Ovary (tissue), 9 donors: ENCODE measurements around the gene BICD2. TPM values are rescaled to one million over a fixed set of nuclear protein-coding genes. Genes with fewer than 3 reads are reported as not detected.
A peak's percentile ranks its signal among the peaks of the same experiment; 100 is the strongest.

ENCODE experiments used
- DNase-seq, 5 donors: peaks; one replicate each; pipeline ENCODE4 v3.0.0-alpha.2; 2019 to 2020
- H3K27ac ChIP-seq, 2 donors: fragments of 200-600 bp; one replicate each; pipeline versions ENCODE4 v1.5.1 to v1.8.0; 2019 to 2022
- H3K27me3 ChIP-seq: fragments of 200-600 bp; one replicate; pipeline ENCODE4 v1.8.0; 2022
- H3K36me3 ChIP-seq: fragments of 200-600 bp; sonication (generic); one replicate; pipeline ENCODE4 v1.5.1; 2019
- H3K4me1 ChIP-seq: one replicate; pipeline ENCODE4 v1.8.1; 2013; ENCODE audit warnings: mild to moderate bottlenecking, moderate library complexity; ENCODE audit not compliant: insufficient read depth
- H3K4me3 ChIP-seq: fragments of 200-600 bp; sonication (generic); one replicate; pipeline ENCODE4 v1.5.1; 2017
- H3K9me3 ChIP-seq, 2 donors: fragments of 200-600 bp in 1 of 2; sonication (generic) in 1 of 2; one replicate each; pipeline versions ENCODE4 v1.5.1 to v1.8.1; 2013 to 2019; ENCODE audit warnings: mild to moderate bottlenecking in 1 of 2, moderate library complexity in 1 of 2
- EP300 ChIP-seq: sonication (generic); formaldehyde crosslinking; IDR thresholded peaks from one replicate; pipeline ENCODE4 v1.6.1; 2017; ENCODE audit warnings: antibody characterized with exemption
- POLR2A ChIP-seq: fragments of 450-650 bp; IDR thresholded peaks from one replicate; pipeline ENCODE4 v1.6.1; 2017; ENCODE audit warnings: antibody characterized with exemption, mild to moderate bottlenecking, moderate library complexity
- WGBS, 3 donors: extraction: QIAGEN DNeasy Blood & Tissue Kit in 1 of 3; methylation state at CpG; one replicate each; pipeline versions ENCODE4 v1.1.5 to v1.1.7; 2013 to 2017; 5-methylcytosine and 5-hydroxymethylcytosine counted together
- intact Hi-C, 4 donors: fragments of 100-400 bp; cut with DNase I; formaldehyde crosslinking; loops; one replicate each; pipeline versions ENCODE4 v1.11.0 to v1.15.1; 2022 to 2023
- polyA plus RNA-seq, 2 donors: library from polyadenylated mRNA; stranded (reverse); fragments of 200-250 nt in 1 of 2; fragments of 350-450 nt in 1 of 2; fragmentation: Illumina TruSeq in 1 of 2; extraction: RNeasy Lipid Tissue Mini Kit (QIAGEN cat#74804) in 1 of 2; gene quantifications; one replicate each; pipeline ENCODE4 v1.2.3, GENCODE V29; 2013 to 2014
- total RNA-seq, 7 donors: library from RNA; depleted of rRNA in 2 of 7; stranded (reverse); fragments of >200 nt in 2 of 7; fragmentation: NEBNext Ultra II Directional in 3 of 7; extraction: Animal tissue kit (Norgen Biotek cat#: 25700) in 3 of 7; gene quantifications; one replicate each; pipeline versions ENCODE4 v1.1.0 to v1.2.4, GENCODE V29; 2016 to 2023
- TF ChIP-seq, protein P1 (sequence below), 3 donors: fragments of 450-650 bp in 2 of 3; fragments of 200-600 bp in 1 of 3; IDR thresholded peaks; one replicate each; pipeline versions ENCODE4 v1.5.1 to v1.8.0; 2016 to 2022; ENCODE audit warnings: antibody characterized with exemption in 3 of 3, mild to moderate bottlenecking in 1 of 3
- donor health status: DM: no; HTN: no; CAD: no; lungs with moderate emphysema.
- donor health status: DM: no; HTN: no; CAD: no.
- donor health status: Bipolar disorder and iron deficiency.
- donor health status: DM: yes; HTN: yes; CAD: no.
- donor health status: DM: no; HTN: no; CAD: no.
- donor health status: DM: yes; HTN: yes; CAD: no.

BICD2 gene
- total and polyA plus RNA-seq, 9 donors: 13.9 to 28.7 (median 20.6) TPM

DNA sequence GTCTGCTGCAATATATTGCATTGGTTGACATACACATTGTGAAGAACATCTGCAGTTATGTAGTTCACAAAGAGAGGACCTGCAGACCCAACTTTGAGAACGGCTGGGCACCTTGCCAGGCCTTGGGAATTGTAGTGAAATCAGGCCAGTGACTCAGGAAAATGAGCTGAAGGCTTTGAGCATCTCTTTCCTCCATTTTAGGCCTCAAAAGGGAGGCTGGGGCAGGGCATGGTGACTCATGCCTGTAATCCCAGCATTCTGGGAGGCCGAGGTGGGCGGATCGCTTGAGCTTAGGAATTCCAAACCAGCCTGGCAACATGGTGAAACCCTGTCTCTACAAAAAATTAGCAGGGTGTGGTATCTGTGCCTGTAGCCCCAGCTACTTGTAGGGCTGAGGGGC lies 93.3 kb downstream of the BICD2 start:
- Histone ChIP-seq H3K27ac (no peak overlapping the region), H3K4me1 (peaks cover 3% of the 10 kb centered on the region), H3K9me3 (no peaks in the 10 kb centered on the region), H3K36me3 (no peaks in the 10 kb centered on the region), H3K27me3 (no peaks in the 10 kb centered on the region), H3K4me3 (no peak overlapping the region)
- 73 to 76% (median 74%) methylated on average over 4 of the region's 4 CpGs for WGBS, 3 donors
- DNase-seq: peak; percentile 51 to 78 (median 64)
- TF ChIP-seq EP300 (no peak), POLR2A (no peak)
- TF ChIP-seq, protein P1, sequence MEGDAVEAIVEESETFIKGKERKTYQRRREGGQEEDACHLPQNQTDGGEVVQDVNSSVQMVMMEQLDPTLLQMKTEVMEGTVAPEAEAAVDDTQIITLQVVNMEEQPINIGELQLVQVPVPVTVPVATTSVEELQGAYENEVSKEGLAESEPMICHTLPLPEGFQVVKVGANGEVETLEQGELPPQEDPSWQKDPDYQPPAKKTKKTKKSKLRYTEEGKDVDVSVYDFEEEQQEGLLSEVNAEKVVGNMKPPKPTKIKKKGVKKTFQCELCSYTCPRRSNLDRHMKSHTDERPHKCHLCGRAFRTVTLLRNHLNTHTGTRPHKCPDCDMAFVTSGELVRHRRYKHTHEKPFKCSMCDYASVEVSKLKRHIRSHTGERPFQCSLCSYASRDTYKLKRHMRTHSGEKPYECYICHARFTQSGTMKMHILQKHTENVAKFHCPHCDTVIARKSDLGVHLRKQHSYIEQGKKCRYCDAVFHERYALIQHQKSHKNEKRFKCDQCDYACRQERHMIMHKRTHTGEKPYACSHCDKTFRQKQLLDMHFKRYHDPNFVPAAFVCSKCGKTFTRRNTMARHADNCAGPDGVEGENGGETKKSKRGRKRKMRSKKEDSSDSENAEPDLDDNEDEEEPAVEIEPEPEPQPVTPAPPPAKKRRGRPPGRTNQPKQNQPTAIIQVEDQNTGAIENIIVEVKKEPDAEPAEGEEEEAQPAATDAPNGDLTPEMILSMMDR (IDR thresholded peaks at IDR 0.05): no peak
- intact Hi-C loops: loop anchor here in 1 of 4 donors (10.0 kb wide), 1 partner anchor 93 kb away; the partner anchor contains the start of gene BICD2

DNA sequence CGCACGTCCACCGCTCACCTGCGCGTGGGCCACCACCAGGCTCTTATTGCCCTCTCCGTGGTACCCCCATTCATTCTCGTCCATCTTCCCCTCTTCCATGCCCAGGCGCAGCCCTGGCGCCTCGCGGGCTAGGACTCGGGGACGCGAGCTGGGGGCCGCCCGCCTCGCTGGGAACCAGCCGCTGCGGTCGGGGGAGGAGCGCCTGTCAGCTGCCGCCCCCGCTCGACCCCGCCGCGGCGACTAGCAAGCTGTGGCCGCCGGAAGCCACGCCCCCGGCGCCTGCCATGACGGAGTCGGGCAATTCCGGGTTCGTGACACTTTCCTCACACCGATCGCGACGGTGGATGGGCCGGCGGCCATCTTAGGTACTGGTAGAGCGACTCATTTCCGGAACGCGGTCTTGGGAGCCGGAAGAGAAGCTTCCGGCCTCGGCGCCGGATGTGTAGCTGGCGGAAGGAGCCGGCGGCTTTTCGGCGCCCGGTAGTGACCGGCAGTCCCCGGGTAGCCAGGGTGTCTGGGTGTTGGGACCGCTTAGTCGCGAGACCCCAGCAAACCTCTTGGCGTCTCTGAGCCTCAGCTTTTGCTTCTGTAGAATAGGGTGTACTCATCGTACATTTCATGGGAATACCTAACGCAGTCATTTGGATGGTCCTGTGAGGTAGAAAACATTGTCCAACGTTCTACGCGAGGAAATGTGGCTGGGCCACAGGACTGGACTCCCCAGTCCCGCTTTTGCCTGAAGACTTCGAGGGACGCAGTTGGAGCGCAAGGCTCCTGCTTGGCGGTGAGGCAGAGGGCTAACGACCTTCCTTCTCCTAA lies 94.5 kb downstream of the BICD2 start, which contains the start of gene IPPK:
Gene IPPK, minus strand, starts transcription at position 242 of the 819 bp plus-strand sequence. Its CDS starts 143 bp downstream, at position 99.
- peak; percentile 96 to 98 (median 97) for DNase-seq
- Histone ChIP-seq H3K4me3 (peak within 1 kb of the TSS; percentile 93), H3K27ac (peak within 1 kb of the TSS; percentile 20 to 32), H3K27me3 (no peaks in the 10 kb centered on the region), H3K9me3 (no peaks in the 10 kb centered on the region), H3K36me3 (no peaks in the 10 kb centered on the region), H3K4me1 (peaks cover 3% of the 10 kb centered on the region)
- intact Hi-C loops: loop anchor here in 1 of 4 donors (10.0 kb wide), 1 partner anchor 95 kb away; the partner anchor contains the start of gene BICD2
- 0 to 1% (median 0%) methylated on average over 32 to 75 of the region's 75 CpGs for WGBS, 3 donors
- peak; percentile 58 for TF ChIP-seq POLR2A
- TF ChIP-seq, protein P1 (IDR thresholded peaks at IDR 0.05): no peak
- TF ChIP-seq EP300: peak; percentile 64

DNA sequence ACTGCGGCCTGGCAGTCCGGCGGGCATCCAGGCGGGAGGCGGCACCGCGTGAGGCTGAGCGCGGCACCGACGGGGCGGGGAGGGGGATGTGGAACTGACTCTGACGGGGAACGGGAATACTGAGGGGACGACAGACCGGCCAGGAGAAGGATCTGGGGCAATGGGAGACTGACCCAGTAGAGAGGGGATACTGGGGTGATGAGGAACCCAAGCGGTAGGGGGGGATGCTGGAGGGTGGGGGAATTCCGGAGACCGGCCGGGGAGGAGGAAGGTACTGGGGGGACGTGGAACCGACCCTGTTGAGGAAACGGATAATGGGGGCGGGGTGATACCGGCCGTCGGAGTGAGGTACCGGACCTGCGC lies 95.1 kb downstream of the BICD2 start:
- WGBS, 3 donors: 0 to 1% (median 0%) methylated on average over 28 to 29 of the region's 29 CpGs
- Histone ChIP-seq H3K4me3 (peak overlapping the region; percentile 93), H3K9me3 (no peaks in the 10 kb centered on the region), H3K36me3 (no peaks in the 10 kb centered on the region), H3K27me3 (no peaks in the 10 kb centered on the region), H3K4me1 (peaks cover 3% of the 10 kb centered on the region), H3K27ac (no peak overlapping the region)
- intact Hi-C loops: no loop called here
- DNase-seq: peak in 3 of 5 donors; percentile 34 to 58 (median 52)
- no peak for TF ChIP-seq POLR2A

DNA sequence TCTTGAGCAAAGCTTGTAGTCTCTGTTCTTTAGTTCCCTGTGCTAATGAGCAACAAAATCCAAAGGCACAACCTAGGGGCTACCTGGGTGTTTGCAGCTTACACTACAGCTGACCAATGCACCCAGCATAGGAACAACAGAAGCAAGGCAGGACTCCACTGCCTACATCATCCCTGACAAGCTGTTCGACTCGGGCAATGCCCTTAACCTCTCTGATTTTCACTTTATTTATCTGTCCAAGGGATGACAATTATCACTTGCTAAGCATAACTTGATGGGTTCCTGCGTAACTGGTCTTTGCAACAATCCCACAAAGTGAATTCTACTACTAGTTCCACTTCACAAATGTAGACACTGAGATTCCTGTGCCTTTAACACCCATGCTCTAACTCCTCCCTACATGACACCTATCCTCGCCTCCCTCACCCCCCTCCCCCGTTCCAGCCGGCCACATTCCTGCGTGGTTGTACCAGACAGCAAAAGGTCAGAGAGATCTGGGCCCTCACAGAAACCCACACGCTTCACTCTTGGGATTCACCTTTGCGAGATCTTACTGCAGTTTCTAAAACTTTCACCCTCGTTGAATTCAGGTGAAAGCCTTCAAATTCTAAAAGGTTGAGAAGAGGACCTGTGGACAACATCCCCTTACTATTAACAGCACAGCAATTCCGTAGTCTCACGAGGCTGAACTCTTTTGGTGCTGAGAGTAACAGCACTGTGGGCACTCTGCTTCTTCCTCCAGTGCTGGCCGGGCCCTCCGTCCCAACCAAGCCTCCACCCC lies 95.7 kb downstream of the BICD2 start:
- Histone ChIP-seq H3K4me3 (peak overlapping the region; percentile 93), H3K9me3 (no peaks in the 10 kb centered on the region), H3K27me3 (no peaks in the 10 kb centered on the region), H3K27ac (no peak overlapping the region), H3K4me1 (peaks cover 3% of the 10 kb centered on the region), H3K36me3 (no peaks in the 10 kb centered on the region)
- 12 to 13% (median 12%) methylated on average over 14 of the region's 14 CpGs for WGBS, 3 donors
- TF ChIP-seq POLR2A: no peak
- TF ChIP-seq EP300: no peak
- TF ChIP-seq, protein P1 (IDR thresholded peaks at IDR 0.05): no peak
- peak in 1 of 5 donors; percentile 50 for DNase-seq
- intact Hi-C loops: no loop called here
